ENCODE data around the gene PTN. TPM values are rescaled to one million over a fixed set of nuclear protein-coding genes. Genes with fewer than 3 reads are reported as not detected.

PTN gene
- polyA plus RNA-seq, 2 of the 4 experiments (the other 2 are of a cell fraction), result not detected

GRCh38 chr7:137243741-137244140, 99.8 kb downstream of the PTN start:
- H3K27ac ChIP-seq, result no peak overlapping the region
- WGBS (ENCODE audit: missing lambda C conversion rate), result 7% methylated on average over 8 of the region's 8 CpGs
- FAIRE-seq (no peak), DNase-seq (ENCODE audit: low read depth in 1 of 2, low spot score in 1 of 2) (no peak), ATAC-seq (no peak)
- TF ChIP-seq ESRRA (IDR thresholded peaks at IDR 0.05; ENCODE audit: borderline replicate concordance, low read length), result no peak
- no peak for TF ChIP-seq CHD4 (IDR thresholded peaks at IDR 0.05; ENCODE audit: borderline replicate concordance)
- no peak for TF ChIP-seq USF2 (IDR thresholded peaks at IDR 0.05)
- no peak for TF ChIP-seq EP300 (IDR thresholded peaks at IDR 0.05)
- no peak for TF ChIP-seq FOXS1 (CRISPR knock-in tag; IDR thresholded peaks at IDR 0.05)
- TF ChIP-seq CBX8 (IDR thresholded peaks at IDR 0.05), result no peak
- no peak for TF ChIP-seq NR3C1 (IDR thresholded peaks at IDR 0.05)
- no peak for TF ChIP-seq JUN (IDR thresholded peaks at IDR 0.05)
- no peak for TF ChIP-seq POLR2AphosphoS2 (conservative IDR thresholded peaks at IDR 0.05; ENCODE audit: low read length)
- no peak for TF ChIP-seq RARB (CRISPR knock-in tag; IDR thresholded peaks at IDR 0.05)
- no peak for TF ChIP-seq CEBPB (IDR thresholded peaks at IDR 0.05)
- TF ChIP-seq ZFP36 (IDR thresholded peaks at IDR 0.05; ENCODE audit: borderline replicate concordance, partially characterized antibody), result no peak
- no peak for TF ChIP-seq PHF8 (IDR thresholded peaks at IDR 0.05; ENCODE audit: borderline replicate concordance, low read depth)
- ChIA-PET POLR2A (no interaction called here), CTCF (no interaction called here)
- no peak overlapping the region for H3K4me3 ChIP-seq
- H3K9me3 ChIP-seq, result no peaks in the 10 kb centered on the region
- no peaks in the 10 kb centered on the region for H3K4me1 ChIP-seq
- H3K4me2 ChIP-seq, result no peak overlapping the region

GRCh38 chr7:137242616-137243015, 100.9 kb downstream of the PTN start:
- 8% methylated on average over 6 of the region's 7 CpGs for WGBS (ENCODE audit: missing lambda C conversion rate)
- DNase-seq (ENCODE audit: low read depth in 1 of 2, low spot score in 1 of 2), result no peak
- no peak for TF ChIP-seq HMGXB4 (CRISPR knock-in tag; IDR thresholded peaks at IDR 0.05; ENCODE audit: borderline replicate concordance)
- no peak for TF ChIP-seq HOXB5 (CRISPR knock-in tag; IDR thresholded peaks at IDR 0.05)
- TF ChIP-seq NR3C1 (IDR thresholded peaks at IDR 0.05), result no peak
- TF ChIP-seq JUN (IDR thresholded peaks at IDR 0.05), result no peak
- TF ChIP-seq NPAS2 (CRISPR knock-in tag; IDR thresholded peaks at IDR 0.05; ENCODE audit: borderline replicate concordance), result no peak
- no peak for TF ChIP-seq EHF (CRISPR knock-in tag; IDR thresholded peaks at IDR 0.05)
- TF ChIP-seq MYC (IDR thresholded peaks at IDR 0.05; ENCODE audit: borderline replicate concordance, low read length), result no peak
- no peak for TF ChIP-seq POLR2A (IDR thresholded peaks at IDR 0.05; ENCODE audit: low read length)
- TF ChIP-seq MAX (IDR thresholded peaks at IDR 0.05), result no peak
- TF ChIP-seq ATOH8 (CRISPR knock-in tag; IDR thresholded peaks at IDR 0.05; ENCODE audit: low read depth), result no peak
- TF ChIP-seq CHD4 (IDR thresholded peaks at IDR 0.05; ENCODE audit: borderline replicate concordance), result no peak
- no peak for TF ChIP-seq HES2 (IDR thresholded peaks at IDR 0.05)
- no peak for TF ChIP-seq ZFP36 (IDR thresholded peaks at IDR 0.05; ENCODE audit: borderline replicate concordance, partially characterized antibody)
- Histone ChIP-seq H3K4me3 (no peak overlapping the region), H3K27ac (no peak overlapping the region), H3K9me3 (no peaks in the 10 kb centered on the region), H3K4me1 (no peaks in the 10 kb centered on the region), H3K4me2 (no peak overlapping the region)
- no peak for FAIRE-seq
- ATAC-seq, result no peak
- CTCF ChIA-PET, result no interaction called here
- POLR2A ChIA-PET, result no interaction called here
